Endothelial cell (in vitro differentiated cells): ENCODE data around the gene MCF2L2. TPM values are rescaled to one million over a fixed set of nuclear protein-coding genes. Genes with fewer than 3 reads are reported as not detected.

Source experiments
- DNase-seq: peaks from one replicate; pipeline ENCODE4 v3.0.0; 2021; ENCODE audit warnings: low spot score
- H3K27ac Mint-ChIP-seq: one replicate; pipeline ENCODE4 v1.8.0; 2021; ENCODE audit warnings: mixed read lengths, inconsistent platforms; ENCODE audit not compliant: unreplicated experiment
- H3K27me3 Mint-ChIP-seq: one replicate; pipeline ENCODE4 v1.8.0; 2021; ENCODE audit warnings: mild to moderate bottlenecking, moderate library complexity, mixed read lengths, inconsistent platforms; ENCODE audit not compliant: unreplicated experiment
- H3K36me3 Mint-ChIP-seq: one replicate; pipeline ENCODE4 v1.8.0; 2021; ENCODE audit warnings: mild to moderate bottlenecking, low read depth, mixed read lengths, inconsistent platforms; ENCODE audit not compliant: unreplicated experiment
- H3K4me1 Mint-ChIP-seq: one replicate; pipeline ENCODE4 v1.8.0; 2021; ENCODE audit warnings: mild to moderate bottlenecking, mixed read lengths, inconsistent platforms; ENCODE audit not compliant: unreplicated experiment
- H3K4me3 Mint-ChIP-seq: one replicate; pipeline ENCODE4 v1.8.0; 2021; ENCODE audit warnings: mild to moderate bottlenecking, mixed read lengths, inconsistent platforms; ENCODE audit not compliant: unreplicated experiment
- H3K9me3 Mint-ChIP-seq: one replicate; pipeline ENCODE4 v1.8.0; 2021; ENCODE audit warnings: mixed read lengths, inconsistent platforms; ENCODE audit not compliant: unreplicated experiment
- total RNA-seq: library from RNA; stranded (reverse); fragmentation: NEBNext Ultra II Directional; extraction: Animal tissue kit (Norgen Biotek cat#: 25700); gene quantifications from one replicate; pipeline ENCODE4 v1.2.1, GENCODE V29; 2021; ENCODE audit not compliant: unreplicated experiment
- TF ChIP-seq, protein P1 (sequence below): fragments of 200-600 bp; sonication (generic); IDR thresholded peaks from one replicate; pipeline ENCODE4 v1.5.0; 2021; ENCODE audit warnings: antibody characterized with exemption; ENCODE audit not compliant: unreplicated experiment

MCF2L2 gene
- total RNA-seq, 1 donor from 2014 or later, result 1.8 TPM

DNA sequence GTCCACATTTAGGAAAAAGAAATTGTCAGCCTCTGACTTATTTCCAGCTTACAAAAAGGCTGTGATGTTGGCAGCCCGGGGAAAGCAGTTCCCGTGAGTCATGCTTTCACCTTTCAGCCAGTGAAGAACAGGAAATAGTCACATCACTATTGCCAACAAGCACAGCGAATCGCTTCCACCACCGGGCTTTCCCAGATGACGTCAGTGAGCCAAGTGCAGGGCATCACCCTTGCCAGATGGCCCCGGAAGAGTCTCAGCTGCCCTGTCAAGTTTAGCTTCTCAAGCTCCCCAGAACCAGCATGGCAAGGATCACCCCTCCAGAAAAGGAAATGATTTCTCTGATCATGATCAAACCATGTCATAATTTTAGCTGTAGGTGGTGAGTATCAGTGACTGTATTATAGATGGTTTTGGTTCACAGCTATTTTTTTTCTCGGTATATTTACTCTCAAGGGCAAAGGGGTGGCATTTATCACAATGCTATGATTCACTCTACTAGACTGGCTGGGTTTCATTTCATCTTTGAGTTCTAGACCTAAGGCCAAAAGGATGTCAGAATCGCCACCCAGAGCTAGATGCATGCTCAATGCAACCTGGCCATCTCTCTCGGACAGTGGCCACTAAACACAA is 142.5 kb downstream of the MCF2L2 start:
- Mint-ChIP-seq H3K27ac (no peak overlapping the region), H3K36me3 (no peaks in the 10 kb centered on the region), H3K9me3 (no peaks in the 10 kb centered on the region), H3K4me3 (no peak overlapping the region), H3K4me1 (no peaks in the 10 kb centered on the region), H3K27me3 (peaks cover 1% of the 10 kb centered on the region)
- TF ChIP-seq, protein P1, sequence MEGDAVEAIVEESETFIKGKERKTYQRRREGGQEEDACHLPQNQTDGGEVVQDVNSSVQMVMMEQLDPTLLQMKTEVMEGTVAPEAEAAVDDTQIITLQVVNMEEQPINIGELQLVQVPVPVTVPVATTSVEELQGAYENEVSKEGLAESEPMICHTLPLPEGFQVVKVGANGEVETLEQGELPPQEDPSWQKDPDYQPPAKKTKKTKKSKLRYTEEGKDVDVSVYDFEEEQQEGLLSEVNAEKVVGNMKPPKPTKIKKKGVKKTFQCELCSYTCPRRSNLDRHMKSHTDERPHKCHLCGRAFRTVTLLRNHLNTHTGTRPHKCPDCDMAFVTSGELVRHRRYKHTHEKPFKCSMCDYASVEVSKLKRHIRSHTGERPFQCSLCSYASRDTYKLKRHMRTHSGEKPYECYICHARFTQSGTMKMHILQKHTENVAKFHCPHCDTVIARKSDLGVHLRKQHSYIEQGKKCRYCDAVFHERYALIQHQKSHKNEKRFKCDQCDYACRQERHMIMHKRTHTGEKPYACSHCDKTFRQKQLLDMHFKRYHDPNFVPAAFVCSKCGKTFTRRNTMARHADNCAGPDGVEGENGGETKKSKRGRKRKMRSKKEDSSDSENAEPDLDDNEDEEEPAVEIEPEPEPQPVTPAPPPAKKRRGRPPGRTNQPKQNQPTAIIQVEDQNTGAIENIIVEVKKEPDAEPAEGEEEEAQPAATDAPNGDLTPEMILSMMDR, result no peak
- DNase-seq, result peak; percentile 41

DNA sequence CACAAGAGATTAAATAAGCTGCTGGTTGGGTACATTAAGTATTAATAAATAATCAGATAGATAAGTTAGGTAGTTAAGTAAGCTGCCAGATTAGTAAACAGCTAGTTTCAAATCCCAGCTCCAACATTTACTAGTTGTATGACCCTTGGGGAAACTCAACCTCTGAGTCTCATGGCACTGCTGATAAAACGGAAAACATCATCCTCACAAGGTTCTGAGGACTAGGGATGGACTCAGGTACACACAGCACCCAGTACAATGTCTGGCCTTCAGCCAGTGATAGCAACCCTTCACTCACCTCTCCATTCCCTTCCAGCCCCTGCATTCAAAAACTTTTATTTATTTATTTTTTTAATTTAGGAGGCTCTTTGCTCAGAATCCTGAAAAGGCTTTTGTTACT is 143.1 kb downstream of the MCF2L2 start:
- Mint-ChIP-seq H3K4me3 (no peak overlapping the region), H3K27me3 (peaks cover 1% of the 10 kb centered on the region), H3K4me1 (no peaks in the 10 kb centered on the region), H3K36me3 (no peaks in the 10 kb centered on the region), H3K27ac (no peak overlapping the region), H3K9me3 (no peaks in the 10 kb centered on the region)
- TF ChIP-seq, protein P1, result no peak
- no peak for DNase-seq

DNA sequence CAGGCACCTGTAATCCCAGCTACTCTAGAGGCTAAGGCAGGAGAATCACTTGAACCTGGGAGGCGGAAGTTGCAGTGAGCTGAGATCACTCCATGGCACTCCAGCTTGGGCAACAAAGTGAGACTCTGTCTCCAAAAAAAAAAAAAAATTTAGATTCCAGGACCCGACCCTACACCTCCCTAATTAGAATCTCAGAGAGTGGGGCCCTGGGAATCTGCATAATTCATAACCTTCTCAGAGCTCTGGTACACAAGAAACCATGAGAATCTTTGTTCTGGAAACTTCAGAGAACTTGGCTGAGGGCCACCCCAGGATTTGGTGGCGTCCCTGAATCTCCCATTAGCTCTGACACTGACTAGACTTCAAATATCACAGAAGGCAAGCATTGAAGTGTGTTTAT is 143.8 kb downstream of the MCF2L2 start:
- Mint-ChIP-seq H3K9me3 (no peaks in the 10 kb centered on the region), H3K4me3 (no peak overlapping the region), H3K27ac (no peak overlapping the region), H3K27me3 (peaks cover 1% of the 10 kb centered on the region), H3K4me1 (no peaks in the 10 kb centered on the region), H3K36me3 (no peaks in the 10 kb centered on the region)
- no peak for DNase-seq
- TF ChIP-seq, protein P1, result no peak

DNA sequence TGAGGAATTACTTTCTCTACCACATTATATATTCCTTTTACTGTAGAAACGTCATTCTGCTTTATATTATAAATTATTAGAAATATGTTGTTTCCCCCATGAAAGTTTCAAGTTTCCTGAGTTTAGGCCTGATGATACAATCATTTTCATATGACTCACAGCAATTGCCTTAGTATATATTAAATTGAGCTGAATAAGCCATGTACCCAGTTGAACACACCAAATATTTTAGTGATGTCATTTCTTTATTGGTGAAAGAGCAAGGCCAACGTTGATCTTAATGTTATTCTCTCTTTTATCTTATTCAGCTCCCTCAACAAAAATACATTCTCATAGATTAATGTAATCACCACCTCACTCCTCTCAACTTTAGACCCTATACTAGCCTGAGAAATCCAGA is 144.5 kb downstream of the MCF2L2 start:
- Mint-ChIP-seq H3K27me3 (peaks cover 1% of the 10 kb centered on the region), H3K36me3 (no peaks in the 10 kb centered on the region), H3K27ac (no peak overlapping the region), H3K4me3 (no peak overlapping the region), H3K4me1 (no peaks in the 10 kb centered on the region), H3K9me3 (no peaks in the 10 kb centered on the region)
- TF ChIP-seq, protein P1, result no peak
- DNase-seq, result no peak

DNA sequence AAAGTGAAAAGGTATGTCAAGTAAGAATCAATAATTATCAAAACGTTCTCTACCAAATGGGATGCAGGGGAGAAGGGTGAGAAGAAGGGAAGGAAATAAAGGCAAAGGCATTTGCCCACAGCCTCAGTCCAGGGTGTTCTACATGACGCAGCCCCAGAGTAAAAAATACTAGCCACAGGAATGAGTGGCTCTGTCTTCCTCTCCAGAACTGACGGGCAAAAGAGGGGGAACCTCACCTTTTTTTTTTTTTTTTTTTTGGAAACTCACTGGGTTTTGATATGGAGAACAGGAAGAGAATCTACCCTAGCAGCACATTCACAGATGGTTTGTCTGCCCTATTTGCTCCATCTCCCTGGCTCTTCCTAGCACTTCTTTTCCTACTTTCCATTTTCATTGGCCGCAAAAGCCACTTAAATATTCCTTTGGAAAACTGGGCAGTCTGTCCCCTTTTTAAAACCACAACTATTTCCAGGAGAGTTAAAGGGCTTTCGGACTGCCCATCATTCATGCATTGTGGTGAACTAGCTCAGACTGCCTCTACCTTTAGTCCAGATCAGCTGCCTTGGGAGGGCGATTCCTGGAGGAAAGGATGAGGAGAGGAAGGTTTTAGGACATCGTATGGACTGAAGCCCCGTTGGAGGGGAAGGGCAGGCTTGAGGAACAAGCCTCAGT is 147.2 kb downstream of the MCF2L2 start:
- H3K36me3 Mint-ChIP-seq, result no peaks in the 10 kb centered on the region
- H3K4me1 Mint-ChIP-seq, result no peaks in the 10 kb centered on the region
- no peak overlapping the region for H3K27ac Mint-ChIP-seq
- H3K27me3 Mint-ChIP-seq, result peaks cover 3% of the 10 kb centered on the region
- TF ChIP-seq, protein P1, result no peak
- H3K4me3 Mint-ChIP-seq, result no peak overlapping the region
- DNase-seq, result no peak
- no peaks in the 10 kb centered on the region for H3K9me3 Mint-ChIP-seq
